ENCODE data around the gene NMUR1.

The NMUR1 gene

GRCh38 chr2:231476920-231477319, 53.3 kb downstream of the NMUR1 start:
- Mint-ChIP-seq H3K36me3 (ENCODE audit: low read depth) (peaks cover 25% of the 10 kb centered on the region), H3K27me3 (peaks cover 2% of the 10 kb centered on the region), H3K27ac (no peak overlapping the region), H3K9me3 (no peaks in the 10 kb centered on the region), H3K4me1 (ENCODE audit: low read depth) (peaks cover 23% of the 10 kb centered on the region), H3K4me3 (no peak overlapping the region)
- intact Hi-C loops (cut with micrococcal nuclease): no loop called here

GRCh38 chr2:231475965-231476364, 54.3 kb downstream of the NMUR1 start:
- Mint-ChIP-seq H3K27ac (no peak overlapping the region), H3K27me3 (peaks cover 2% of the 10 kb centered on the region), H3K9me3 (no peaks in the 10 kb centered on the region), H3K4me1 (ENCODE audit: low read depth) (peaks cover 21% of the 10 kb centered on the region), H3K4me3 (no peak overlapping the region), H3K36me3 (ENCODE audit: low read depth) (peaks cover 16% of the 10 kb centered on the region)
- intact Hi-C loops (cut with micrococcal nuclease): no loop called here
